H9 (cell line): ENCODE results near the gene TCFL5. TPM values are rescaled to one million over a fixed set of nuclear protein-coding genes. Genes with fewer than 3 reads are reported as not detected.
A peak's percentile ranks its signal among the peaks of the same experiment; 100 is the strongest.

ENCODE experiments used
- DNase-seq: peaks from one replicate; pipeline ENCODE4 v3.0.0-alpha.2; 2017
- H2AFZ ChIP-seq: one replicate; pipeline ENCODE4 v1.6.1; 2013; ENCODE audit warnings: mild to moderate bottlenecking, low read length, control low read depth, moderate library complexity
- H2AK5ac ChIP-seq: 2 replicates; pipeline ENCODE4 v1.6.1; 2013; ENCODE audit warnings: low read length, control low read depth, mixed read lengths; ENCODE audit not compliant: insufficient read length
- H2BK120ac ChIP-seq: one replicate; pipeline ENCODE4 v1.6.1; 2013; ENCODE audit warnings: low read depth, mild to moderate bottlenecking, low read length, control low read depth, inconsistent platforms; ENCODE audit not compliant: poor library complexity, severe bottlenecking
- H2BK12ac ChIP-seq: 2 replicates; pipeline ENCODE4 v1.6.1; 2013; ENCODE audit warnings: low read length, control low read depth, mixed read lengths, low read depth; ENCODE audit not compliant: insufficient read length
- H2BK15ac ChIP-seq: 2 replicates; pipeline ENCODE4 v1.6.1; 2013; ENCODE audit warnings: low read depth, low read length, control low read depth
- H2BK20ac ChIP-seq: one replicate; pipeline ENCODE4 v1.6.1; 2013; ENCODE audit warnings: low read depth, mild to moderate bottlenecking, low read length, control low read depth, inconsistent platforms; ENCODE audit not compliant: poor library complexity, severe bottlenecking
- H2BK5ac ChIP-seq: 2 replicates; pipeline ENCODE4 v1.6.1; 2013; ENCODE audit warnings: low read length, control low read depth, mixed read lengths; ENCODE audit not compliant: insufficient read length
- H3K14ac ChIP-seq: 2 replicates; pipeline ENCODE4 v1.6.1; 2013; ENCODE audit warnings: low read length, control low read depth; ENCODE audit not compliant: insufficient read depth
- H3K18ac ChIP-seq: 2 replicates; pipeline ENCODE4 v1.6.1; 2013; ENCODE audit warnings: low read depth, mild to moderate bottlenecking, mixed read lengths, low read length, control low read depth; ENCODE audit not compliant: insufficient read length
- H3K23ac ChIP-seq: 2 replicates; pipeline ENCODE4 v1.6.1; 2013; ENCODE audit warnings: low read length, control low read depth, mixed read lengths, low read depth; ENCODE audit not compliant: insufficient read length
- H3K23me2 ChIP-seq: 2 replicates; pipeline ENCODE4 v1.6.1; 2013; ENCODE audit warnings: low read depth, mild to moderate bottlenecking, mixed read lengths, low read length, control low read depth; ENCODE audit not compliant: insufficient read length, poor library complexity, severe bottlenecking
- H3K27ac ChIP-seq: 2 replicates; pipeline ENCODE4 v1.5.1; 2013; ENCODE audit warnings: low read length, control low read depth, mixed read lengths, low read depth; ENCODE audit not compliant: insufficient read length
- H3K27me3 ChIP-seq: 2 replicates; pipeline ENCODE4 v1.6.1; 2013; ENCODE audit warnings: low read length, control low read depth, inconsistent platforms; ENCODE audit not compliant: insufficient read depth
- H3K4ac ChIP-seq: 2 replicates; pipeline ENCODE4 v1.6.1; 2013; ENCODE audit warnings: low read depth, mild to moderate bottlenecking, control low read depth, inconsistent platforms, low read length, moderate library complexity
- H3K4me1 ChIP-seq: 2 replicates; pipeline ENCODE4 v1.6.1; 2013; ENCODE audit warnings: low read length, control low read depth, inconsistent platforms; ENCODE audit not compliant: insufficient read depth
- H3K4me2 ChIP-seq: 2 replicates; pipeline ENCODE4 v1.6.1; 2013; ENCODE audit warnings: low read length, control low read depth, mixed read lengths; ENCODE audit not compliant: insufficient read length, insufficient read depth
- H3K56ac ChIP-seq: 2 replicates; pipeline ENCODE4 v1.6.1; 2013; ENCODE audit warnings: low read depth, mild to moderate bottlenecking, mixed read lengths, low read length, control low read depth; ENCODE audit not compliant: insufficient read length
- H3K79me1 ChIP-seq: 2 replicates; pipeline ENCODE4 v1.6.1; 2013; ENCODE audit warnings: low read depth, mild to moderate bottlenecking, moderate library complexity, low read length, control low read depth, inconsistent platforms; ENCODE audit not compliant: insufficient read depth, poor library complexity, severe bottlenecking
- H3K79me2 ChIP-seq: 2 replicates; pipeline ENCODE4 v1.6.1; 2013; ENCODE audit warnings: low read length, control low read depth, inconsistent platforms; ENCODE audit not compliant: insufficient read depth
- H3K9ac ChIP-seq: 2 replicates; pipeline ENCODE4 v1.6.1; 2013; ENCODE audit warnings: low read length, control low read depth, mixed read lengths; ENCODE audit not compliant: insufficient read length; ENCODE audit errors: extremely low read depth
- H3K9me3 ChIP-seq: one replicate; pipeline ENCODE4 v1.6.1; 2013; ENCODE audit warnings: low read depth, low read length, inconsistent platforms; ENCODE audit not compliant: control insufficient read depth
- H3T11ph ChIP-seq: one replicate; pipeline ENCODE4 v1.6.1; 2013; ENCODE audit warnings: mild to moderate bottlenecking, low read length, control low read depth, inconsistent platforms
- H4K20me1 ChIP-seq: one replicate; pipeline ENCODE4 v1.6.1; 2013; ENCODE audit not compliant: control insufficient read depth, insufficient read length, insufficient read depth
- H4K5ac ChIP-seq: 2 replicates; pipeline ENCODE4 v1.6.1; 2013; ENCODE audit warnings: low read depth, mild to moderate bottlenecking, mixed read lengths, low read length, control low read depth; ENCODE audit not compliant: insufficient read length
- H4K8ac ChIP-seq: replicated peaks from 2 replicates; pipeline ENCODE4 v1.6.1; 2013; ENCODE audit warnings: low read length, control low read depth, mixed read lengths, low read depth; ENCODE audit not compliant: insufficient read length
- H4K91ac ChIP-seq: 2 replicates; pipeline ENCODE4 v1.6.1; 2013; ENCODE audit warnings: low read depth, mild to moderate bottlenecking, moderate library complexity, mixed read lengths, low read length, control low read depth; ENCODE audit not compliant: insufficient read length
- H3K27ac Mint-ChIP-seq, 3 experiments: 2 replicates in 2 of 3; 3 replicates in 1 of 3; pipeline ENCODE4 v1.8.0; 2020 to 2021; ENCODE audit warnings: mixed read lengths in 3 of 3, mild to moderate bottlenecking in 1 of 3, moderate library complexity in 1 of 3
- H3K27me3 Mint-ChIP-seq: 2 replicates; pipeline ENCODE4 v1.8.0; 2021; ENCODE audit warnings: low read depth, mild to moderate bottlenecking, moderate library complexity, mixed read lengths
- H3K36me3 Mint-ChIP-seq, 3 experiments: 2 replicates in 2 of 3; 3 replicates in 1 of 3; pipeline ENCODE4 v1.8.0; 2020 to 2021; ENCODE audit warnings: low read depth in 3 of 3, mixed read lengths in 3 of 3; ENCODE audit not compliant: insufficient read depth in 1 of 3
- H3K4me1 Mint-ChIP-seq, 2 experiments: 2 replicates each; pipeline ENCODE4 v1.8.0; 2020; ENCODE audit warnings: mixed read lengths in 2 of 2
- H3K4me3 Mint-ChIP-seq, 2 experiments: 2 replicates in 1 of 2; 3 replicates in 1 of 2; pipeline ENCODE4 v1.8.0; 2020 to 2021; ENCODE audit warnings: mild to moderate bottlenecking in 2 of 2, mixed read lengths in 2 of 2, moderate library complexity in 1 of 2
- H3K9me3 Mint-ChIP-seq, 2 experiments: 2 replicates in 1 of 2; 3 replicates in 1 of 2; pipeline ENCODE4 v1.8.0; 2020; ENCODE audit warnings: mild to moderate bottlenecking in 2 of 2, mixed read lengths in 2 of 2, moderate library complexity in 1 of 2
- CTCF ChIP-seq: fragments of 200-600 bp; sonication (generic); conservative IDR thresholded peaks from 3 replicates; pipeline ENCODE4 v1.8.0; 2021; ENCODE audit warnings: antibody characterized with exemption, mild to moderate bottlenecking
- WGBS: extraction: QIAGEN DNeasy Blood & Tissue Kit; methylation state at CpG from one replicate; pipeline ENCODE4 v1.1.7; 2013; ENCODE audit warnings: missing lambda C conversion rate, low lambda C conversion rate, mixed read lengths; ENCODE audit not compliant: insufficient read length; ENCODE audit errors: extremely low coverage; 5-methylcytosine and 5-hydroxymethylcytosine counted together
- total RNA-seq: library from RNA; stranded (reverse); gene quantifications from 2 replicates; pipeline ENCODE4 v1.2.1, GENCODE V29; 2021

The TCFL5 gene
- total RNA-seq, 1 experiment from 2014 or later = 16.4 TPM

DNA sequence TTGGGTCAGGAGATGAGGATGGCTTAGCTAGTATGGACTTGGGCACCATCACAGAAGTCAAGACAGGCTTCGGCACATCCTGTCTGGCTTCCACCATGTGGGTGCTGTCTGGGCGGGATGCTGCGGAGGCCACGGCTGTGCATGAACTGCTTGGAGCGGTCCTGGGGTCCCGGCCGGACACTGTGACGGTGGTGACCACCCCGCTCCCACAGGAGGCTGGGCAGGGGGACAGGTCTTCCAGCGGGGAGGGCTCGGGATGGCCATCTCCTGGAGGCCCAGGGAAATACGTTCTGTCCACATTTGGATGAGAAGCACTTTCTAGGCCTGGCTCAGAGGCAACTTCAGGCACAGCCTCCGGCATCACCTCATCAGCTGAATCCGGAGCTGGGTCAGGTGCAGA, 32.1 kb upstream of the TCFL5 start:
- Histone ChIP-seq H3K23ac (no peak overlapping the region), H2BK120ac (no peak overlapping the region), H2BK15ac (no peak overlapping the region), H4K8ac (no peak overlapping the region), H3K79me2 (no peaks in the 10 kb centered on the region), H4K5ac (no peak overlapping the region), H3K4ac (no peak overlapping the region), H3K4me1 (no peaks in the 10 kb centered on the region), H3K79me1 (no peaks in the 10 kb centered on the region), H3K9ac (no peak overlapping the region), H2BK20ac (no peak overlapping the region), H3K18ac (no peak overlapping the region), H4K91ac (no peak overlapping the region), H3K27me3 (no peaks in the 10 kb centered on the region), H3K9me3 (no peaks in the 10 kb centered on the region), H3K14ac (no peak overlapping the region), H3K56ac (no peak overlapping the region), H3K4me2 (no peak overlapping the region), H3K27ac (no peak overlapping the region), H2AFZ (no peak overlapping the region), H3T11ph (no peak overlapping the region), H2AK5ac (no peak overlapping the region), H4K20me1 (no peaks in the 10 kb centered on the region), H2BK5ac (no peak overlapping the region), H3K23me2 (no peaks in the 10 kb centered on the region), H2BK12ac (no peak overlapping the region)
- WGBS = no CpG with 5 or more reads among the region's 14 CpGs
- Mint-ChIP-seq H3K4me3 (no peak overlapping the region), H3K27me3 (no peaks in the 10 kb centered on the region), H3K27ac (no peak overlapping the region), H3K4me1 (peaks cover 7 to 10% of the 10 kb centered on the region in 2 experiments), H3K9me3 (no peaks in the 10 kb centered on the region), H3K36me3 (peaks cover 53 to 82% (median 58%) of the 10 kb centered on the region in 3 experiments; a peak in 6 of 7 replicates)
- peak; percentile 42; the same call in 2 of the 3 replicates for TF ChIP-seq CTCF
- DNase-seq = no peak
